ENCODE results near the gene ZNHIT6.

Gene ZNHIT6

DNA sequence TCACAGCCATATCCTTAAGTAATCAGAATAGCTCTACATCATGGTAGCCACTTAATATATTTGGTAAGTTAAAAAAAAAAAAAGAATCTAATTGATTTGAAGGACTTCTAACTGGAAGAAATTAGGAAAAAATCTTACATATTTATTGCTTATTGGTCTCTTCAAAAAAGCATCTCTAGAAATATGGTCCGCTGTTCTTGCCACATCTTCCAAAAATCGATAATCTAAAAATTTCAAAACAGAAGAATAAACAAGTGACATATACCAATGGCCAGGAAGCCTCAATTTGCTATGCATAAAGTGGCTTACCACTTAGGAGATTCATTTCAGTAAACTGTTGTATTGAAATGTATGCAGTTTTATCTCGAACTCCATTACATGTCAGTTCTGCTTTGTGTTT, 2.3 kb downstream of the ZNHIT6 start:
- WGBS (ENCODE audit: insufficient coverage, insufficient read length): no CpG with 5 or more reads among the region's 3 CpGs
- no peaks in the 10 kb centered on the region for H3K9me3 ChIP-seq (ENCODE audit: control insufficient read depth, insufficient read depth, low read length)
- peaks cover 5% of the 10 kb centered on the region; the same call in 1 of the 2 replicates for H3K36me3 ChIP-seq (ENCODE audit: control insufficient read depth, insufficient read depth, low read length)
- no peak for DNase-seq (ENCODE audit: low read depth, low spot score)
- H3K27ac ChIP-seq (ENCODE audit: low read length): no peak overlapping the region
- no peaks in the 10 kb centered on the region for H3K27me3 ChIP-seq (ENCODE audit: control insufficient read depth, insufficient read depth, low read length)
- no peaks in the 10 kb centered on the region for H3K4me1 ChIP-seq (ENCODE audit: control insufficient read depth, insufficient read depth, low read length)
- no peak overlapping the region for H3K4me3 ChIP-seq (ENCODE audit: low read length)

DNA sequence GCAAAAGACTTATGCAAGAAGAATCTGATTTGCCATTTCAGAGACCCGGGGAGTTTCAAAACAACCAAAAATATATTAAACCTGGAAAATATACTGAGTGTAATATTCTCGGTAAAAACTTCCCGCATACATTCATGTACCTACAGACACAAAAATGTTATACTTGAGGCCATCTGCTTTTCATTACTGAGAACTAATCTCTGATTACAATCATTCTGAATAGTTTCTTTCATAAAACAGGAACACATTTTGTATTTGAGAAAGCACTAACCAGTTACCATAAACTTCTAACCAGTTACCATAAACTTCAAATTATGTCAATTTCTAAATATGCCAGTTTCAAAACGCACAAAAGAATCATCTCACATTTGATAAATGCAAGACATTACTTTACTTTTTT, 7.8 kb downstream of the ZNHIT6 start:
- Histone ChIP-seq H3K27me3 (ENCODE audit: control insufficient read depth, insufficient read depth, low read length) (no peaks in the 10 kb centered on the region), H3K4me3 (ENCODE audit: low read length) (no peak overlapping the region), H3K9me3 (ENCODE audit: control insufficient read depth, insufficient read depth, low read length) (no peaks in the 10 kb centered on the region), H3K36me3 (ENCODE audit: control insufficient read depth, insufficient read depth, low read length) (peaks cover 5% of the 10 kb centered on the region; the same call in 1 of the 2 replicates), H3K4me1 (ENCODE audit: control insufficient read depth, insufficient read depth, low read length) (no peaks in the 10 kb centered on the region), H3K27ac (ENCODE audit: low read length) (no peak overlapping the region)
- WGBS (ENCODE audit: insufficient coverage, insufficient read length): no CpG with 5 or more reads among the region's 4 CpGs
- DNase-seq (ENCODE audit: low read depth, low spot score): no peak

DNA sequence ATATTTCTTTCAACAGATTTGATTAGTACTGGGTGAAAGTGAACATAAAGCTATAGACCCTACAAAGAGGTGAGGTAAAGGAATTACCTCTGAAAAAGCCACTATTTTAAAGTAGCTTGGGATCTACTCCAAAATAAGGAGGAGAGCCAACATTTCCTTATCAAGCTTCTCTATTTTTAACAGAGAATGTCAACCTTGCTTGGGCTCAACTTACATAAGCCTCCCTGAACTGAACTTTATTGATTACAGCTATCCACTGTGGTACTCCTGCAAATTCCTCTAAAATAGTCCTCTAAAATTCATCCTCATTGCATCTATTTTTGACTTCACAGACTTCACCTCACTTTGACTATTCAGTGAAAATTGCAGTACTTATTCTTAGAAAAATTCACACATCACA, 10.3 kb downstream of the ZNHIT6 start:
- no peak for DNase-seq (ENCODE audit: low read depth, low spot score)
- Histone ChIP-seq H3K27me3 (ENCODE audit: control insufficient read depth, insufficient read depth, low read length) (no peaks in the 10 kb centered on the region), H3K4me1 (ENCODE audit: control insufficient read depth, insufficient read depth, low read length) (no peaks in the 10 kb centered on the region), H3K27ac (ENCODE audit: low read length) (no peak overlapping the region), H3K4me3 (ENCODE audit: low read length) (no peak overlapping the region), H3K36me3 (ENCODE audit: control insufficient read depth, insufficient read depth, low read length) (peaks cover 2% of the 10 kb centered on the region; the same call in 1 of the 2 replicates), H3K9me3 (ENCODE audit: control insufficient read depth, insufficient read depth, low read length) (no peaks in the 10 kb centered on the region)

DNA sequence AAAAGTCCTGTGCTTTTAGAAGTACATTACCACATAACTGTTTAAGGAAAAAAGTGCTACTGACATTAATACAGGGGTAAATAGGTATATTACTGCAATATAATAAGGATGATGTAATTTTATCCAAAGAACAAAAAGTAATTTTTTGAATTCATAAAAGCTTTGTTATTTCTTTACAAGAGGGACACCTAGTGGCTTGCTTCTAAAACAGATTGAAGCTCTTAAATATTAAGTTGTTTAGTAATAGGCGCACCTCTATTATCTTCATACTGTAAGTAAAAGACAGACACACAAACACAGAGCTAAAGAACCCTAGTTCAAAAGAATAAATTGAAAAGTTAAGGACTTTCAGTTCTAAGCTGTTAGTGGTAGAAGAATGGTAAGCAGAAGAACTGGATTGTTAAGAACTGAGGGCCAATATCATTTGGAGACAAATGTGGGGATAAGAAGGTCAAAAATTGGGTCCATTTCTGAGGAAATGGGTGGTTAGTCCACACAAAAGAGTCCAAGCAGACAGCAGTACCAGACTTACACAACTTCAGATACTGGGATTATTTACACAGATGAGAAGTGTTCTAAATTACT, 15.4 kb downstream of the ZNHIT6 start:
- Histone ChIP-seq H3K4me3 (ENCODE audit: low read length) (no peak overlapping the region), H3K27me3 (ENCODE audit: control insufficient read depth, insufficient read depth, low read length) (no peaks in the 10 kb centered on the region), H3K27ac (ENCODE audit: low read length) (no peak overlapping the region), H3K36me3 (ENCODE audit: control insufficient read depth, insufficient read depth, low read length) (no peaks in the 10 kb centered on the region), H3K9me3 (ENCODE audit: control insufficient read depth, insufficient read depth, low read length) (no peaks in the 10 kb centered on the region), H3K4me1 (ENCODE audit: control insufficient read depth, insufficient read depth, low read length) (no peaks in the 10 kb centered on the region)
- WGBS (ENCODE audit: insufficient coverage, insufficient read length): no CpG with 5 or more reads among the region's 1 CpG
- no peak for DNase-seq (ENCODE audit: low read depth, low spot score)

DNA sequence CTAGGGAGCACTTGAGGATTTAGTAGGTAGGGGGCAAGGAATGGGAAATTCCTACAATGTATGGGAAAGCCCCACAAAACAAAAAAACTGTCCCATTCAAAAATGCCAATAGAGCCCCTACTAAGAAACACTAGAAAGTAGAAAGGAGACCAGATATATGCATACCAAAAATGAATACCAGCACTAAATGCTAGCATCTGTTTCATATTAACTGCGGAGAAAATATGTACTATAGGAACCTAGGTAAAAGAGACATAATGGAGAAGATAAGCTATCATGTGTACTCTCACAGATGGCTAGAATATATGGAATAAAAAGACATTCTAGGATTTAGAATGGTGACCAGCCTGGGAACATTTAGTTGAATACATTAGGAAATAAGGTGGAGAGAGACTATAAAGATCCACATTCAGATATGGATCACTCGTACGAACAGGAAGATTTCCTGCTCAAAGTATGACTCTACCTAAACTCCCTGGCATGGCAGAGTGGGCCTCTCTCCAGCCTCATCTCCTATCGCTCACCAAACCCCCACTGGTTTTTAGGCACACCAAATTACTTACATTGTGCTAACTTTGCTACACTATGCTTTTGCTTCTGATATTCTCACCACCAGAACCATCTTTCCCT, 18.3 kb downstream of the ZNHIT6 start:
- H3K4me3 ChIP-seq (ENCODE audit: low read length): no peak overlapping the region
- no peaks in the 10 kb centered on the region for H3K4me1 ChIP-seq (ENCODE audit: control insufficient read depth, insufficient read depth, low read length)
- no peaks in the 10 kb centered on the region for H3K9me3 ChIP-seq (ENCODE audit: control insufficient read depth, insufficient read depth, low read length)
- no CpG with 5 or more reads among the region's 4 CpGs for WGBS (ENCODE audit: insufficient coverage, insufficient read length)
- H3K27me3 ChIP-seq (ENCODE audit: control insufficient read depth, insufficient read depth, low read length): no peaks in the 10 kb centered on the region
- H3K36me3 ChIP-seq (ENCODE audit: control insufficient read depth, insufficient read depth, low read length): no peaks in the 10 kb centered on the region
- DNase-seq (ENCODE audit: low read depth, low spot score): no peak
- no peak overlapping the region for H3K27ac ChIP-seq (ENCODE audit: low read length)

DNA sequence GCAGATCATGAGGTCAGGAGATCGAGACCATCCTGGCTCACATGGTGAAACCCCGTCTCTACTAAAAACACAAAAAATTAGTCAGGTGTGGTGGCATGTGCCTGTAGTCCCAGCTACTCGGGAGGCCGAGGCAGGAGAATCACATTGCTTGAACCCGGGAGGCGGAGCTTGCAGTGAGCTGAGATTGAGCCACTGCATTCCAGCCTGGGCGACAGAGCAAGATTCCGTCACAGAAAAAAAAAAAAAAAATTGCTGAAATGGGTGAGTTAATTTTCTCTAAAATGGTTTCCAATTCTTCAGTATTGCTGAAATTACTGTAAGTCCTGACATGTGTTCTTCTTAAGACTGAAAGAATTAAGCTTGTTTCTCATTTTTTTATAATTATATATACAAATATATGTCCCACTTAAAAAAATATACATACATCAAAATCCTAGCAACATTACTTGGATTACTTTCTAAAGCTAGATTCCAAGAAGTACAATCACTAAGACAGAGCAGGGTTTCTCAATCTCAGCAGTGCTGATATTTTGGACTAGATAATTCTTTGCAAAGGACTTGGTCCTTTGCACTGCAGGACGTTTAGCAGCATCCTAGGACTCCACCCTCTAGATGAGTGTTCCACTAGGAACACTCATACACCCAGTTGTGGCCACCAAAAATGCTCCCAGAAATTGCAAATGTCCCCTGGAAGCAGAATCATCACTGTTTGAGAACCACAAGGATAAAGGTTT, 24.8 kb downstream of the ZNHIT6 start:
- DNase-seq (ENCODE audit: low read depth, low spot score): no peak
- H3K9me3 ChIP-seq (ENCODE audit: control insufficient read depth, insufficient read depth, low read length): no peaks in the 10 kb centered on the region
- no peak overlapping the region for H3K27ac ChIP-seq (ENCODE audit: low read length)
- H3K36me3 ChIP-seq (ENCODE audit: control insufficient read depth, insufficient read depth, low read length): no peaks in the 10 kb centered on the region
- WGBS (ENCODE audit: insufficient coverage, insufficient read length): no CpG with 5 or more reads among the region's 9 CpGs
- H3K4me3 ChIP-seq (ENCODE audit: low read length): no peak overlapping the region
- no peaks in the 10 kb centered on the region for H3K27me3 ChIP-seq (ENCODE audit: control insufficient read depth, insufficient read depth, low read length)
- no peaks in the 10 kb centered on the region for H3K4me1 ChIP-seq (ENCODE audit: control insufficient read depth, insufficient read depth, low read length)

DNA sequence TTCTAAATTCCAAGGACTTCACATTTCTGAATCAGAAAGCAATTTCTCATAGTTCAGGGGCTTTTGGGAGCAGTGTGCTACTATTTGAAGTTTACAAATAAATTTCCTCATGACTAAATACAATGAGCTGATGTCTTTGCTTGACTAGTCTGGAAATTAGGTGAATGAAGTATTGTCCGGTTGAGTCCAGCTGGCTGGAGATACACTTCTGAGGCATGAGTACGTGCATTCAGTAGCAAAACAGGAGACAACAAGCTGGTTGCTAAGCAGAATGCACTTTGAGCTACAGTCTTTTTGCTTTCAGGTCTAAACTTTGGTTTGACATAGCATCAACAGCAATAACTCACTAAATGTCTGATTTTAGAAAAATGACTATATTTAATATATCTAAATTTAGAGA, 27.1 kb downstream of the ZNHIT6 start:
- no peaks in the 10 kb centered on the region for H3K27me3 ChIP-seq (ENCODE audit: control insufficient read depth, insufficient read depth, low read length)
- no CpG with 5 or more reads among the region's 2 CpGs for WGBS (ENCODE audit: insufficient coverage, insufficient read length)
- no peak for DNase-seq (ENCODE audit: low read depth, low spot score)

DNA sequence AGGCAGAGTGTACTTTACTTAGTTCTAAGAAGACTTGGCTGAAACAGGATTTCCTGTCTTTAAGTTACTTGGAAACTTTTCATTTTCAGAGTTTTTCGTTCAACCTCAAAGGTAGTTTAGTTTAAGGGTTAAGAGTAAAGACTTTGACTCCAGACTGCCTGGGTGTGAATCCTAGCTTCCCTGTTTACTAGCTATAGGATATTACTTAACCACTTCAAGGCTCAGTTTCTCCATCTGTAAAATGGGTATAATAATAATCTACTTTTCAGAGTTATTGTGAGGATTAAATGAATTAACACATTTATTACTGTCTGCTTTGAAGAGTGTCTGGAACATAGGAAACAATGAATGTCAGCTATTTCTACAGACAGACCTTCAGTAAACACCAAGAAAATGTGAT, 30.0 kb downstream of the ZNHIT6 start:
- no peaks in the 10 kb centered on the region for H3K4me1 ChIP-seq (ENCODE audit: control insufficient read depth, insufficient read depth, low read length)
- no peak for DNase-seq (ENCODE audit: low read depth, low spot score)
- WGBS (ENCODE audit: insufficient coverage, insufficient read length): no CpG with 5 or more reads among the region's 1 CpG
- H3K9me3 ChIP-seq (ENCODE audit: control insufficient read depth, insufficient read depth, low read length): no peaks in the 10 kb centered on the region
- H3K36me3 ChIP-seq (ENCODE audit: control insufficient read depth, insufficient read depth, low read length): no peaks in the 10 kb centered on the region; the same call in 1 of the 2 replicates
- H3K27ac ChIP-seq (ENCODE audit: low read length): no peak overlapping the region
- H3K27me3 ChIP-seq (ENCODE audit: control insufficient read depth, insufficient read depth, low read length): no peaks in the 10 kb centered on the region
- H3K4me3 ChIP-seq (ENCODE audit: low read length): no peak overlapping the region

More for the DNA sequence above, 27.1 kb downstream of the ZNHIT6 start:
- Histone ChIP-seq H3K4me3 (ENCODE audit: low read length) (no peak overlapping the region), H3K27ac (ENCODE audit: low read length) (no peak overlapping the region), H3K4me1 (ENCODE audit: control insufficient read depth, insufficient read depth, low read length) (no peaks in the 10 kb centered on the region), H3K36me3 (ENCODE audit: control insufficient read depth, insufficient read depth, low read length) (no peaks in the 10 kb centered on the region; the same call in 1 of the 2 replicates), H3K9me3 (ENCODE audit: control insufficient read depth, insufficient read depth, low read length) (no peaks in the 10 kb centered on the region)

DNA sequence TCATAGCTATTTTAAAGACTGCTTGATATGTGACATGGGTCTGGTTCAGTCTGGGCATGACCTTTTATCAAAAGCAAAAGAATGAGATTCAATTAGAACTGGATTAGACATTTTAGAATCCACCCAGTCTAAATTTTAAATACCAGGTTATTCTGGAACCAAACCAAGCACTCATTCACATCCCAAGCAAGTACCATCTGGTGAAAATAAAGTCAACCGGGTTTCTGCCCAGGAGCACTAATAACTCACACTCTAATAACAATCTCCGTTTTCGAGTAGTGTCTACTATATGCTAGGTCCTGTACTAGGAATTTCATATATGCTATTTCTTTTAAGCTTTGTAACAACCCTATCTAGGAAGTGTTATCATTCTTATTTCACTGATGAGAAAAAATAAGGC, 30.6 kb downstream of the ZNHIT6 start:
- no CpG with 5 or more reads among the region's 3 CpGs for WGBS (ENCODE audit: insufficient coverage, insufficient read length)
- Histone ChIP-seq H3K9me3 (ENCODE audit: control insufficient read depth, insufficient read depth, low read length) (no peaks in the 10 kb centered on the region), H3K4me3 (ENCODE audit: low read length) (no peak overlapping the region), H3K4me1 (ENCODE audit: control insufficient read depth, insufficient read depth, low read length) (no peaks in the 10 kb centered on the region), H3K27me3 (ENCODE audit: control insufficient read depth, insufficient read depth, low read length) (no peaks in the 10 kb centered on the region), H3K27ac (ENCODE audit: low read length) (no peak overlapping the region), H3K36me3 (ENCODE audit: control insufficient read depth, insufficient read depth, low read length) (no peaks in the 10 kb centered on the region; the same call in 1 of the 2 replicates)
- DNase-seq (ENCODE audit: low read depth, low spot score): no peak

DNA sequence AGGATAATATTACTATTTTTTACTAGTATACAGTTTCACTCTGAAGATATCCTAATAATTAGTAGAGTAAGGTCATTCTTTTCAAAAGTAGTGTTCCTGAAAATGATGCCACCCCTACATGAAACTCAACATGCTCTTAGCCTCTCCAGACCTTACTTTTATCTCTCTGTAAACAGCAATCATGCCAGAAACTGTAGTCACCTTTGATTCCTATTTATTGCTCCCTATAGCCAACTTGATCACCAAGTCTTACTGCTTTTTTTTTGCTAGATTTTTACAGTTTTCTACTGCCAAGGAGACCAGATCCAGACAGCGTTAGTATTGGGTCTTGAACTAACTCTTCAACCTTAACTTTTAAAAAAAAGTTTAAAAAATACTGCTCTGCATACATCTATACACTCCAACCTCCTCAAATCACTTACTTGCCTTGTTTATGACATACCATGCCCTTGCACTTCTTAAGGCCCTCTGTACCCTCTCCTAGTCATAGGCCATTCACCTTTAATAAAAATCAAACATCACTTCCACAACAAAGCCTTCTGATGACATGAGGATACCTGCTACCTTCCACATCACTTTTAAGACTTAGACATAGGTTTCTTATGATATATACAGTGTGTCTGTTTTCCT, 36.1 kb downstream of the ZNHIT6 start:
- no peak for DNase-seq (ENCODE audit: low read depth, low spot score)
- Histone ChIP-seq H3K9me3 (ENCODE audit: control insufficient read depth, insufficient read depth, low read length) (no peaks in the 10 kb centered on the region), H3K4me1 (ENCODE audit: control insufficient read depth, insufficient read depth, low read length) (no peaks in the 10 kb centered on the region), H3K4me3 (ENCODE audit: low read length) (no peak overlapping the region), H3K36me3 (ENCODE audit: control insufficient read depth, insufficient read depth, low read length) (no peaks in the 10 kb centered on the region; the same call in 1 of the 2 replicates), H3K27me3 (ENCODE audit: control insufficient read depth, insufficient read depth, low read length) (no peaks in the 10 kb centered on the region), H3K27ac (ENCODE audit: low read length) (no peak overlapping the region)
- no CpG with 5 or more reads among the region's 1 CpG for WGBS (ENCODE audit: insufficient coverage, insufficient read length)
